IPS DF 4.7 (cell line): ENCODE results near the gene TTC23.
"Not testable (repeated sequence)": the region's sequence is repeated elsewhere in the genome, so short reads cannot be mapped to it uniquely, and the experiment has no call there.

ENCODE experiments used
- DNase-seq: peaks from one replicate; pipeline ENCODE4 v3.0.0-alpha.2; 2013; ENCODE audit warnings: low spot score; ENCODE audit errors: extremely low read depth

TTC23 gene

DNA sequence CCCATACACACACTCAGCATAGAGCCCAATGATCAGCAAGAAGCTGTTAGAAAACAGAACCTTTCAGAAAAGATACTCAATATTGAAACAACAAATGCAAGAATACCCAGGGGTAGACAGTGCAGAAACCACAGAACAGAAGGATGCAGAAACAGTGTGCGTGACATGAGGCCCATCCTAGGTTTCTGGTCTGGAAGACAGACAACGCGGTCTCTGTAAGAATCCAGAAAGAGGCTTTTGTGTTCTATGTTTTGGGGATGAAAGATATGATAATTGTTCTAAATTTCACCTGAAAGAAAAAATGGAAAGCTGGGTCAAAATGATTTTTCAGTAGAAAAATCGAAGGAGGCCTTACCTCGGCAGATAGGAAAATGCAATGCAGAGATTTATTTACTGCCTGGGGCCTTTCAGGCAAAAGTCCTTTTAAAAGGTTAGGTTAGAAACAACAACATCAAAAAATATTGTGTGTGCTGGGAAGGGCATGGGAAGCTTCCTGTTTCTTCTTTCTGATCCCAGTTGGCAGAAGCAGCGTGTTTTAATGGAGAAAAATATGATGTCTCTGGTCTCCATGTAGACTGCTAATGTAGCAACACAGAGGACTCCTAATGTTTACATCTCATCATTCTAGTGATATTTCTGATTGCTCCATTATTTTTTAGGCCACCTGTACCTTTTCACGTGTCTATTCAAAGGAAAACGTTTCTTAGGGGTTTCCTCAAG is 127.5 kb downstream of the TTC23 start:
- no peak for DNase-seq

DNA sequence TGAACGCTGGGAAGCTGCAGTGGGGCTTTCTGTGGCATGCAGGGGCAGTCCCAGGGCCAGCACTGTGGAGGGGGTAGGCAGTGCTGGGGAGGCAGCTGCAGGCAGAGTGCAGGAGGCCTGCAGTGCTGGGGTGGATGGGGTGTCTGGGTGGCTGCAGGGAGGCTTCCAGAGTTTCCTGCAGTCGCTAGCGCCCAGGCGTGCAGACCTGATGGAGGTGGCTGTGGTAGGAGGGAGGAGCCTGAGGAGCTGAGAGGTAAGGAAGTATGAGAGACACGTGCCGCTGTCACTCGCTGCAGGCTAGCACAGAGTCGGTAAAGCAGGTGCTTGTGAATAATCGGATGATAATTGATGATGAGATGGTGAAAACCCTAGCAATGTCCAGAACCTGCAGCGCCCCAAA is 128.2 kb downstream of the TTC23 start:
- no peak for DNase-seq

DNA sequence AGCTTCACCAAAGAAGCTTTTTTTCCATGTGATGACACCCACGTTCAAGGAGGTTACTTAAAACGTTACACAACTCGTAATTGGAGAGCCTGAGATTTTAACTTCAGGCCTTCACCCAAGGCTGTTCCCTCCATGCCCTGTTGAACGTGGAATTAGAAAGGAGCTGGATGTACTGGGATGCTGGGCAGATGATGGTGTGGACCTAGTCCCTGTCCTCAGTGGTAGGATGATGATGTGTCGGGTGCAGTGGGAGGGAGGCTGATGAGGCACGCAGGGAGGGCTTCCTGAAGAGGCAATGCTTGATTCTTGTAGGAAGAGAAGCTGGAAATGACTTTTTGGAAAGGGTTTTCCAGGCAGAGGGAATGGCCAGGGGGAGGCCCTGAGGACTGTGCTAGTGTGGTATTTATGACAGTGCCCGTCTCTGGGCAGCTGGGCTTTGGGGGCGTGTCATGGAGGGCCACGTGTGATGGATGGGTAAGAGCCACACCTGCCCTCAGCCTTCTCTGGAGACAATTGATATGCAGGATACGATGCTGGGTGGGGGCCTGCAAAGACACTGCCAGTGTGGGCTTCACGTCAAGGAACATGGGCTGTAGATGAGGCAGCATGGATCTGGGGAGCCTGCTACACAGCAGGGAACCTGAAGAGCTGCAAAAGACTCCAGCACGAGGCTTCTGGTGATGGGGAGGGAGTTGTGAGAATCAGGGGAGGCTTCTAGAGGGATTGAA is 129.2 kb downstream of the TTC23 start:
- no peak for DNase-seq

GRCh38 chr15:99118801-99119546 is 130.4 kb downstream of the TTC23 start:
- no peak for DNase-seq

- no peak for DNase-seq
These were observed 131.1 kb downstream of the TTC23 start for GRCh38 chr15:99118258-99118632.

DNA sequence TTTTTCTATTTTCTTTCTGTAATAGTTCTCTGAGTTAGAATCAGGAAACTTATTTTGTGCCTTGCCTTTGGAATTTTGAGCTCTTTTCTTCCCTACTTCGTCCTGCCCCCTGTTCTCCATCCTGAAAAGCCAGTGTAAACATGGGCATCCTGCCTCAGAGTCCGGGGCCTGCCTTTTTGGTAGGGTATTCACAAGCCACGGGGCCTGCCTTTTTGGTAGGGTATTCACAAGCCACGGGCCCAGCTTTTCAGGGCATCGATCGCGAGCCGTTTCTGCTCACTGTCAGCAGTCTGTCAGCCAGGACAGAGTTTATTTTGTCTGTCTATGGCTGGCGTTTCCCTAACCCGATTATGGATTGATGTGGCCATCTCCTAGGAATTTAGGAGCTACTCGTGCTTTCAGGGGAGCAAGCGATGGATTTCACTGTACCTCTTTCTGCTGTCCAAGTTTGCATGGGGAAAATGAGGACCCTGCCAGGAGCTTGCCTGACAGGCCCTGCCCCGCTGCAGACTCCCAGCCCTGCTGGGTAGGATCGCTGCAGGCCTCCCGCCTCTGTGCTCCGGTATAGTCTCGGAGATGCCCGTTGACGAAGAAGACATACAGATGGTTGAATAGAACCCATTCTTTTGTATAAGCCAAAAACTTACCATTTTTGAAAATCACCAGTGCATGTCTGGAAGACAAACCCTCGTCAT is 131.7 kb downstream of the TTC23 start:
- no peak for DNase-seq

DNA sequence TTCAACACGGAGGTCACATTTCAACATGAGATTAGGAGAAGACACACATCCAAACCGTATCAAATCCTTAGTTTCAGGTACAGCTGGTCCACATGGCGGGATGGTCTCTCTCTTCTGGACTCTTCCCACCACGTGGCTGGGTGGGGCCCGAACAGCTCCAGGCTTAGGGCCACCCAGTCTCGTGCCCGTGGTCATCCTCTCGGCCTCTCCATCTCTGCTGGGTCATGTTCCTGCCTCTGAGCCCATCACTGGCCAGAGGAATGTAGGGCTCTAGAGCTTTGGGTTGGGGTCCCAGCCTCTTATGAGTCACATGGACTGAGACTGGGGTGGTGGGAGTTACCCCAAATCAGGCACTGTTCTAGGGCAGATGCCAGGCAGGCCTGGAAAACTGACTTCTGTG is 132.3 kb downstream of the TTC23 start:
- no peak for DNase-seq

DNA sequence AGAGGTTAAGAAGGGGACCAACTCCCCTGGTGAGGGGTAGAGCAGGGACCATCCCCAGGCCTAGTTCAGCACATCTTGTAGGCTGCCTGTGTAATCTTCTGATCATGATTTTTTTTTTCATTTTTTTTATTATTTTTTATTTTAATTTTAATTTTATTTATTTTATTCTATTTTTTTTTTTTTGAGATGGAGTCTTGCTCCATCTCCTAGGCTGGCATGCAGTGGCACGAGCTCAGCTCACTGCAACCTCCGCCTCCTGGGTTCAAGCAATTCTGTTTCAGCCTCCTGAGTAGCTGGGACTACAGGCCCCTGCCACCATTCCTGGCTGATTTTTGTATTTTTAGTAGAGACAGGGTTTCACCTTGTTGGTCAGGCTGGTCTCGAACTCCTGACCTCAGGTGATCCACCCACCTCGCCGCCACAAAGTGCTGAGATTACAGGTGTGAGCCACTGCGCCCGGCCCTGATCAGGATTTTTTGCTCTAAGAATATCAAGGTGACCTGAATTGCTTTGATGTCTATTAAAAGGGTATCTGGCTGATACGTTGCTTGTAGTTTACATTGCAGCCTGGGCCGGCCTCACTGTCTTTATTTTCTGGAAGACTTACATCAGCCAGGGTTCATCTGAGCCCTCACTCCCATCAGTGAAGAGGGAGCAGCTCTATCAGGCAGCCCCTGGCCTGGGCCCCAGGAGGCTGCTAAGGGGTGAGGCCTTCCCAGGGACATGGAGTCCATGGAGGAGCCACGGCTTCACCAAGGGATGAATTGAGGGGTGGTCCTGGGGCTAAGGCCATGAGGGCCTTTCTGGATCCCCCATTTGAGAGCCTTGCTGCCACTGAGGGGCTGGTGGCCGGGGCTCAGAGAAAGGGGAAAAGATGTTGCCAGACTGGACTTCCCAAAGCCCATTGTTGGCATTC is 133.8 kb downstream of the TTC23 start:
- no peak for DNase-seq

GRCh38 chr15:99114511-99115299 is 134.7 kb downstream of the TTC23 start:
- DNase-seq = no peak

DNA sequence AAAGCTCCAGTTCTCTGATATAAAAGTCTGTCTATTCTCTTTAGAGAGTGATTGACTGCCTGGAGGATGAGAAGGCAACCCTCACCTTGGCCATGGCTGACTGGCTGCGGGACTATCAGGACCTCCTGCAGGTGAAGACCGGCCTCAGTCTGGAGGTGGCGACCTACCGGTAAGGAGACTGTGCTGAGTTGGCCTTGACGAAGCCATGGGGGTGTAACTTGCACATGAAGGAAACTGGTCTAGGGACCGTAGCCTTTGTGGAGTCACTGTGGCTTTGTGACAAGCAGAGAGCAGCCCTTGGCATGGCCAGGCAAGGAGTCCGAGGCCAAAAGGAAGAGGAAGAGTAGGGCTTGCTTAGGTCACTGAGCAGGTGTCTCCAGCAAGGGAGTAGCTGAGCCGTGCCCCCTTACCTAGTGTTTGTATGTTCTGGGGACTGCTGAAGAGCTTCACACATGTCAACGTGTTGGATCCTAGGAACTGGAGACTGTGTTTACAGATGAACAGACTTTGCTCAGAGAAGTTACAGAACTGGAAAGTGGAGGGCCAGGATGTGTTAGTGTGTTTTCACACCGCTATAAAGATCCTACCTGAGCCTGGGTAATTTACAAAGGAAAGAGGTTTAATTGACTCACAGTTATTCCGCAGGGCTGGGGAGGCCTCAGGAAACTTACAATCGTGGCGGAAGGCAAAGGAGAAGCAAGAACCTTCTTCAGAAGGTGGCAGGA is 135.7 kb downstream of the TTC23 start:
- no peak for DNase-seq

DNA sequence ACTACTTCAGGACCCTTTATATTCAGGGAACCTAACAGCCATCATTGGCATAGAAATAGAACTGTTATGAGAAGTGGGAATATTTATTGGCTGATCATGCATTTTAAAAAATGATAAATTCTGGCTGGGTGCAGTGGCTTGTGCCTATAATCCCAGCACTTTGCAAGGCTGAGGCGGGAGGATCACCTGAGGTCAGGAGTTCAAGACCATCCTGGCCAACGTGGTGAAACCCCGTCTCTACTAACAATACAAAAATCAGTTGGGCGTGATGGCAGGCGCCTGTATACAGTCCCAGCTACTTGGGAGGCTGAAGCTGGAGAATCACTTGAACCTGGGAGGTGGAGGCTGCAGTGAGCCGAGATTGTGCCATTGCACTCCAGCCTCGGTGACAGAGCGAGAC is 137.7 kb downstream of the TTC23 start:
- not testable (repeated sequence) for DNase-seq

GRCh38 chr15:99110581-99111320 is 138.6 kb downstream of the TTC23 start:
- no peak for DNase-seq

GRCh38 chr15:99110093-99110492 is 139.3 kb downstream of the TTC23 start:
- DNase-seq = no peak

DNA sequence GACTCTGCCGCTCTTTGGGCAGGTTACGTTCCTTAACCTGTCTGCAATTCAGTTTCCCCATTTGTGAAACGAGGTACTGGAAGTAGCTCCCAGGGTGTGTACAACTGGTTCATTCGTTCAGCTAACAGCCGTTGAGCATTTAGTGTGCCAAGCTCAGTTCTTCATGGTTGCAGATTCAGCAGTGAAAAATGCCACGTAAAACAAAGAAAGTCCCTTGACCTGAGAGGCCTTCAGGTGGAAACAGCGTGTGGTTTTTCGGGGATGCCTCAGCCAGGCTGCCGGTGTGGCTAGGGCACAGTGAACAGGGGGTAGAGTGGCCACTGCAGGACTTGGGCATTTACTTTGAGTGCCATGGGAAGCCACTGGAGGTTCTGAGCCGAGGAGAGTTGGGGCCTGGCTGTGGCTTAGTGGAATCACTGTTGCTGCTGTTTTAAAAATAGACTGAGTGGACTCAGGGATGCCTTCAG is 139.8 kb downstream of the TTC23 start:
- DNase-seq = no peak

DNA sequence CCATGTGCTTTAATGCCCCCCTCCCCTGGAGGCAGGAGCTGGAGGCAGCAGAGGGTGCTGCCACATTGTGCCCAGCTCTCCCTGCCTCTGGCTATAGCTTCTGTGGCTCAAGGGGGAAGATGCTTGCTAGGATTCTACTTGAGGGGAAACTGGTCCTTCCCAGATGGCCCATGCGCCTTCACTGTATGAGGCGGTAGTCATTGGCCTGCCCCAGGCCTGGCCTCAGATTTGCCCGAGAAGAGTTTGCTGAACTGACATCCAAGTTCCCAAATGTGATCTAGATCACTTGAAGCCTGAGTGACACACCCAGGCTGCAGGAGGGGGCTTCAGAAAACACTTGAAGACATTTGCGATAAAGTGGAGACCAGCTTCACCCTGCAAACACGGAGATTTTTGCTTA is 140.4 kb downstream of the TTC23 start:
- DNase-seq = no peak

- no peak for DNase-seq
These were observed 142.8 kb downstream of the TTC23 start for GRCh38 chr15:99106417-99107220.

DNA sequence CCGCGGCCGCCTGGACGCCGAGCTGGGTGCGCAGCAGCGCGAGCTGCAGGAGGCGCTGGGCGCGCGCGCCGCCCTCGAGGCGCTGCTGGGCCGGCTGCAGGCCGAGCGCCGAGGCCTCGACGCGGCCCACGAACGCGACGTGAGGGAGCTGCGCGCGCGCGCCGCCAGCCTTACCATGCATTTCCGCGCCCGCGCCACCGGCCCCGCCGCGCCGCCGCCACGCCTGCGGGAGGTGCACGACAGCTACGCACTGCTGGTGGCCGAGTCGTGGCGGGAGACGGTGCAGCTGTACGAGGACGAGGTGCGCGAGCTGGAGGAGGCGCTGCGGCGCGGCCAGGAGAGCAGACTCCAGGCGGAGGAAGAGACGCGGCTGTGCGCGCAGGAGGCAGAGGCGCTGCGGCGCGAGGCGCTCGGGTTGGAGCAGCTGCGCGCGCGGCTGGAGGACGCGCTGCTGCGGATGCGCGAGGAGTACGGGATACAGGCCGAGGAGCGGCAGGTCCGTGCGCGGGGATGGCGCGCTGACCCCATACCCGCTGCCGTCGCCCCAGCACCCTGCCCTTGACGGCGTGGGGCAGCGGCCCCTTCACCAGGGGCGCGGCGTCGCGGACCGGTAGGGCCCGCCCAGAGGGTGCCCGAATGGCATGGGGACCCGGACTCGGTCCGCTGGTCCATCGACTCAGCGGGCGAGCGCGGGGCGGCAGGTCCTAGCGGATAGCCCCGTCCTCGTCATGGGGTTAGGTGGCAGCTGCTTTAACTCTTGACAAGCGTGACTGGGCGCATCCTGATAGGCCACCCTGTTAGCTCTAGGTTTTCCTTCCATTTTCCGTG is 143.7 kb downstream of the TTC23 start:
- no peak for DNase-seq
